Measurements from ENCODE around the gene FCHSD2.

- TF ChIP-seq CTCF (IDR thresholded peaks at IDR 0.05; ENCODE audit: low read depth, low read length) (no peak), POLR2A (IDR thresholded peaks at IDR 0.05; ENCODE audit: extremely low read depth, insufficient read length) (no peak)
Measured at GRCh38 chr11:73189723-73190556, 47.8 kb upstream of the FCHSD2 start.

Measured in NB4 (cell line).